Lower leg skin (tissue), 4 donors: Measurements from ENCODE around the gene PIP5K1B. TPM values are rescaled to one million over a fixed set of nuclear protein-coding genes. Genes with fewer than 3 reads are reported as not detected.

Experiments
- DNase-seq, 2 donors: peaks; one replicate each; pipeline ENCODE4 v3.0.0-alpha.2; 2019; ENCODE audit warnings: low spot score in 2 of 2
- H3K4me3 ChIP-seq: fragments of 200-600 bp; sonication (generic); 2 replicates; pipeline ENCODE4 v1.5.1; 2017; ENCODE audit warnings: mild to moderate bottlenecking, low read depth; ENCODE audit not compliant: poor library complexity, severe bottlenecking
- CTCF ChIP-seq, 3 donors: fragments of 450-650 bp; IDR thresholded peaks; one replicate each; pipeline ENCODE4 v1.5.1; 2016; ENCODE audit warnings: antibody characterized with exemption in 3 of 3, mild to moderate bottlenecking in 3 of 3, moderate library complexity in 2 of 3
- POLR2A ChIP-seq, 2 donors: fragments of 450-650 bp; IDR thresholded peaks; one replicate each; pipeline ENCODE4 v1.6.1; 2016 to 2017; ENCODE audit warnings: antibody characterized with exemption in 2 of 2, mild to moderate bottlenecking in 1 of 2, moderate library complexity in 1 of 2
- WGBS, 2 donors: methylation state at CpG; one replicate each; pipeline ENCODE4 v1.1.5; 2018; 5-methylcytosine and 5-hydroxymethylcytosine counted together
- intact Hi-C: fragments of 100-400 bp; cut with DNase I; formaldehyde crosslinking; loops from one replicate; pipeline ENCODE4 v1.15.0; 2023; ENCODE audit warnings: low total_unique reads
- total RNA-seq, 4 donors: library from RNA; depleted of rRNA; stranded (reverse); fragments of >200 nt; gene quantifications; one replicate each; pipeline ENCODE4 v1.1.0, GENCODE V29; 2016

PIP5K1B gene
- total RNA-seq, 4 donors from 2014 or later, result 0.42 to 3.3 (median 2.7) TPM

DNA sequence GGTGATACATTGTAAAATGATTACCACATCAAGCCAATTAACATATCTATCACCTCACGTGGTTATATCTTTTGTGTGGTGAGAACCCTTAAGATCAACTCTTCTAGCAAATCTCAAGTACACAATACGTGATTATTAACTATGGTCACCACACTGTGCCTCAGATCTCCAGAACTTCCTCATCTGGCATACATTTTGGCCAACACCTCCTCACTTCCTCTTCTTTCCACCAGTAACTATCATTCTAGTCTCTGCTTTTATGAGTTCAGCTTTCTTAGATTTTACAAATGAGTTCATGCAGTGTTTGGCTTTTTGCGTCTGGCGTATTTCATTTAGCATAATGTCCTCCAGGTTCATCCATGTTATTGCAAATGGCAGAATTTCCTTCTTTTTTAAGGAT lies 273.0 kb downstream of the PIP5K1B start:
- DNase-seq, result no peak
- no peak overlapping the region for H3K4me3 ChIP-seq
- no peak for TF ChIP-seq POLR2A (IDR thresholded peaks at IDR 0.05)
- TF ChIP-seq CTCF (IDR thresholded peaks at IDR 0.05), result no peak
- intact Hi-C loops, result no loop called here
- 83 to 85% methylated on average over 4 of the region's 4 CpGs for WGBS, 2 donors

DNA sequence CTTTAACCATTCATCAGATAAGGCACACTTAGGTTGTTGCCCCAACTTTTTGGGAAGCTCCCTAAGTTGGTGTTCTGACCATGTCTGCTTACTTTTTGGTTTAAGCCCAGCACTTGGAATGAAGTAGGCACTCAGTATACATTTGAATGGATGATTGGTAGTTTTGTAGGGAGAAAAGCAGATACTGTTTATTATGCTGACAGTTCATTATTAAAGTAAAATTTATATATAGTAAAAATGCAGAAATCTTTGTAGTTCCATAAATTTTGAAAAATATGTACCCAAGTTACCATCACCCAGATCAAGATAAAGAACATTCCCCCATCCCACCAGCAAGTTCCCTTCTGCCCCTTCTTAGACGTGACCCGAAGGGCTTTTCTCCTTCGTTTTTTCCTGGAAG lies 273.5 kb downstream of the PIP5K1B start:
- TF ChIP-seq POLR2A (IDR thresholded peaks at IDR 0.05) (no peak), CTCF (IDR thresholded peaks at IDR 0.05) (no peak)
- intact Hi-C loops, result no loop called here
- 94% methylated on average over 3 of the region's 3 CpGs for WGBS, 2 donors
- DNase-seq, result no peak
- no peak overlapping the region for H3K4me3 ChIP-seq

GRCh38 chr9:68979538-68980314 lies 274.7 kb downstream of the PIP5K1B start:
- TF ChIP-seq CTCF (IDR thresholded peaks at IDR 0.05), result no peak
- TF ChIP-seq POLR2A (IDR thresholded peaks at IDR 0.05), result no peak
- no peak overlapping the region for H3K4me3 ChIP-seq
- intact Hi-C loops, result no loop called here
- DNase-seq, result no peak
- WGBS, 2 donors, result 70 to 78% methylated on average over 9 of the region's 9 CpGs

- H3K4me3 ChIP-seq, result no peak overlapping the region
- WGBS, 2 donors, result 69 to 79% methylated on average over 3 of the region's 3 CpGs
- TF ChIP-seq CTCF (IDR thresholded peaks at IDR 0.05) (no peak), POLR2A (IDR thresholded peaks at IDR 0.05) (no peak)
- DNase-seq, result no peak
- intact Hi-C loops, result no loop called here
Measured at GRCh38 chr9:68980341-68980914, 275.4 kb downstream of the PIP5K1B start.

- no peak overlapping the region for H3K4me3 ChIP-seq
- WGBS, 2 donors, result 27 to 34% methylated on average over 6 of the region's 6 CpGs
- TF ChIP-seq POLR2A (IDR thresholded peaks at IDR 0.05) (no peak), CTCF (IDR thresholded peaks at IDR 0.05) (no peak)
- intact Hi-C loops, result no loop called here
- no peak for DNase-seq
Measured at GRCh38 chr9:68981789-68982188, 276.7 kb downstream of the PIP5K1B start.
